K562 (cell line): ENCODE results near the gene INTS2. TPM values are rescaled to one million over a fixed set of nuclear protein-coding genes. Genes with fewer than 3 reads are reported as not detected.

Source experiments
- ATF1 ChIP-seq, 2 experiments: fragments of 450-650 bp in 1 of 2; IDR thresholded peaks; 2 replicates each; pipeline ENCODE4 v1.6.1; 2016; ENCODE audit warnings: missing compliant biosample characterization in 1 of 2, missing genetic modification characterization in 1 of 2
- ETS1 ChIP-seq: conservative IDR thresholded peaks from 2 replicates; pipeline ENCODE4 v1.6.1; 2011; ENCODE audit warnings: low read depth, mild to moderate bottlenecking, low read length; ENCODE audit not compliant: control insufficient read depth
- FOXJ2 ChIP-seq: fragments of 200-800 bp; sonication (Bioruptor generic); IDR thresholded peaks from 2 replicates; pipeline ENCODE4 v1.6.1; 2016; ENCODE audit warnings: missing genetic modification characterization, missing compliant biosample characterization
- FOXK1 ChIP-seq: sonication (generic); formaldehyde crosslinking; IDR thresholded peaks from 2 replicates; pipeline ENCODE4 v1.8.0; 2022; ENCODE audit warnings: missing genetic modification reagents, mild to moderate bottlenecking, borderline replicate concordance
- HDAC1 ChIP-seq, 2 experiments: fragments of 450-650 bp; IDR thresholded peaks; 2 replicates each; pipeline ENCODE4 v1.6.1; 2016 to 2017; ENCODE audit warnings: inconsistent platforms in 1 of 2, mild to moderate bottlenecking in 1 of 2, moderate library complexity in 1 of 2
- MLLT1 ChIP-seq, 2 experiments: fragments of 450-650 bp; IDR thresholded peaks; 2 replicates each; pipeline ENCODE4 v1.6.1; 2016
- NFRKB ChIP-seq: fragments of 450-650 bp; IDR thresholded peaks from 2 replicates; pipeline ENCODE4 v1.6.1; 2016; ENCODE audit warnings: low read depth
- NONO ChIP-seq, 2 experiments: fragments of 200-400 bp in 1 of 2; fragments of 450-650 bp in 1 of 2; formaldehyde crosslinking in 1 of 2; IDR thresholded peaks; 2 replicates each; pipeline ENCODE4 v1.6.1; 2017; ENCODE audit warnings: low read depth in 2 of 2, mild to moderate bottlenecking in 2 of 2, moderate library complexity in 2 of 2, low read length in 1 of 2
- NR2C1 ChIP-seq, 2 experiments: fragments of 450-650 bp; IDR thresholded peaks; 2 replicates each; pipeline ENCODE4 v1.6.1; 2017; ENCODE audit warnings: mild to moderate bottlenecking in 2 of 2, antibody characterized with exemption in 1 of 2, inconsistent platforms in 1 of 2, missing compliant biosample characterization in 1 of 2, missing genetic modification characterization in 1 of 2
- PRMT5 ChIP-seq: sonication (generic); formaldehyde crosslinking; IDR thresholded peaks from 2 replicates; pipeline ENCODE4 v1.5.0; 2020; ENCODE audit warnings: missing genetic modification reagents
- SMARCA5 ChIP-seq: fragments of 450-650 bp; IDR thresholded peaks from 2 replicates; pipeline ENCODE4 v1.6.1; 2016
- ZFP36 ChIP-seq: fragments of 150-350 bp; IDR thresholded peaks from 2 replicates; pipeline ENCODE4 v1.6.1; 2018; ENCODE audit warnings: low read length, low read depth; ENCODE audit not compliant: partially characterized antibody
- ZNF311 ChIP-seq: fragments of 250-450 bp; sonication (Bioruptor Pico); IDR thresholded peaks from 2 replicates; pipeline ENCODE4 v1.4.0; 2020; ENCODE audit warnings: mild to moderate bottlenecking, moderate library complexity
- ZNF592 ChIP-seq: fragments of 450-650 bp; IDR thresholded peaks from 2 replicates; pipeline ENCODE4 v1.6.1; 2017; ENCODE audit warnings: antibody characterized with exemption, mild to moderate bottlenecking
- polyA plus RNA-seq, 8 experiments: library from polyadenylated mRNA; depleted of rRNA in 4 of 8; stranded (reverse) in 5 of 8; unstranded in 3 of 8; fragments of >200 nt; fragmentation: Nextera tagmentation in 2 of 8; fragmentation: Illumina TruSeq in 1 of 8; extraction: Ambion mirVana in 2 of 8; extraction: Trizol in 1 of 8; gene quantifications; 2 replicates each; pipeline versions ENCODE4 v1.2.1 to v1.2.3, GENCODE V29; 2011 to 2014; ENCODE audit warnings: inconsistent platforms in 1 of 8, missing spikeins in 1 of 8
- total RNA-seq, 7 experiments: library from RNA; depleted of rRNA in 6 of 7; stranded (reverse); fragments of >200 nt in 6 of 7; fragmentation: Illumina TruSeq in 2 of 7; extraction: Trizol in 2 of 7; gene quantifications; 2 replicates each; pipeline versions ENCODE4 v1.2.1 to v1.2.3, GENCODE V29; 2011 to 2021; ENCODE audit warnings: low replicate concordance in 1 of 7

Gene INTS2
- total and polyA plus RNA-seq, 9 of the 15 experiments (the other 6 are each of a cell fraction or from before 2014, with no cell fraction given), result 4.8 to 24.7 (median 12.8) TPM

GRCh38 chr17:61927208-61928100, at the start of gene INTS2 (continued):
- TF ChIP-seq ZNF592, result 0 out of 2 replicates have a peak, but pooled peaks have one; percentile 52
- TF ChIP-seq NONO (IDR thresholded peaks at IDR 0.05; ENCODE audit: low read depth in 2 of 2, low read length in 1 of 2), result 0 out of 4 replicates have a peak, but pooled peaks of 1 of the 2 experiments have one; percentile 11
- peak; percentile 92 for TF ChIP-seq PRMT5 (CRISPR knock-in tag)
- TF ChIP-seq NR2C1 (IDR thresholded peaks at IDR 0.05), result no peak
- TF ChIP-seq NR2C1 (tag; IDR thresholded peaks at IDR 0.05), result 0 out of 2 replicates have a peak, but pooled peaks have one; percentile 24
- TF ChIP-seq MLLT1 (IDR thresholded peaks at IDR 0.05), result 0 out of 4 replicates have a peak, but pooled peaks of 1 of the 2 experiments have one; percentile 42
- no peak for TF ChIP-seq ZNF311
- TF ChIP-seq FOXJ2 (tag), result peak; percentile 74
- TF ChIP-seq ATF1 (CRISPR knock-in tag; IDR thresholded peaks at IDR 0.05), result no peak
- TF ChIP-seq ATF1 (tag; IDR thresholded peaks at IDR 0.05), result peak; percentile 77
- peak; percentile 88 for TF ChIP-seq FOXK1 (CRISPR knock-in tag)
- peak; percentile 80 for TF ChIP-seq NFRKB
- no peak for TF ChIP-seq SMARCA5
- TF ChIP-seq HDAC1 (IDR thresholded peaks at IDR 0.05), result peak in 1 of 2 experiments; percentile 63; a peak in 2 of 4 replicates
- peak; percentile 20; the same call in 1 of the 2 replicates for TF ChIP-seq ETS1
- TF ChIP-seq ZFP36, result peak; percentile 4
